NCI-H146 treated with DMSO at 0.1 percent for 48 hours (cell line): ENCODE measurements around the gene TRPM2.
"Not testable (repeated sequence)": the region's sequence is repeated elsewhere in the genome, so short reads cannot be mapped to it uniquely, and the experiment has no call there.

Experiments used
- DNase-seq: peaks from one replicate; lab custom pipeline; 2025; ENCODE audit not compliant: unreplicated experiment; lab: John Stamatoyannopoulos, UW

Gene TRPM2

DNA sequence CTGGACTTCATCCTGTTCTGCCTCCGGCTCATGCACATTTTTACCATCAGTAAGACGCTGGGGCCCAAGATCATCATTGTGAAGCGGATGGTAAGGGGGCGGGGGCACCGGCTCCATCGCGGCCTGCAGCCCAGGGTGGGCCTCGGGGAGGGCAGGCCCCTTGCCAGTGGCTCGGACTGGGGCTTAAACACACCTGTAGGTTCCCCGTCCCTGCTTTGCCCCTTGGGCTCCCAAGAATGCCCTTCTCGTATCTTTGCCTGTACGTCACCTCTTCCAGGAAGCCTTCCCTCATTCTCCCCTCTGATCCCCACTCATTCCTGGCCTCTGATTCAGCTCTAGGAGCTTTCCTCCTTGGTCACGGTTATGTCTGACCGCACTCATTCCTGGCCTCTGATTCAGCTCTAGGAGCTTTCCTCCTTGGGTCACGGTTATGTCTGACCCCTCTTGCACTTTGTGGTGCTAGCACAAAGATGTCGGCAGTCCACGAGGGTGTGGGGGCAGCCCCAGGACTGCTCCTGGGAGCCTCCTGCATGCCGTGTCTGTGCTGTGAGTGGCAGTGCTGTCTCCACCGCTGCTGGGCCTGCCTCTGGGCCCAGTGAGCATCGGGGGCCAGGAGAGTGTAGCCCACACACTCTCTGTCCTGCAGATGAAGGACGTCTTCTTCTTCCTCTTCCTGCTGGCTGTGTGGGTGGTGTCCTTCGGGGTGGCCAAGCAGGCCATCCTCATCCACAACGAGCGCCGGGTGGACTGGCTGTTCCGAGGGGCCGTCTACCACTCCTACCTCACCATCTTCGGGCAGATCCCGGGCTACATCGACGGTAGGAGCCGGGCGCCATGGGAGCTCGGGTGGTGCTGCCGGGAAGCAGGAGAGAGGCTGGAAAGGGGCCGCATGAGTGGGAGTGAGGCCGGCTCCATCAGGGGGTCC lies 52.8 kb downstream of the TRPM2 start:
- DNase-seq: no peak

DNA sequence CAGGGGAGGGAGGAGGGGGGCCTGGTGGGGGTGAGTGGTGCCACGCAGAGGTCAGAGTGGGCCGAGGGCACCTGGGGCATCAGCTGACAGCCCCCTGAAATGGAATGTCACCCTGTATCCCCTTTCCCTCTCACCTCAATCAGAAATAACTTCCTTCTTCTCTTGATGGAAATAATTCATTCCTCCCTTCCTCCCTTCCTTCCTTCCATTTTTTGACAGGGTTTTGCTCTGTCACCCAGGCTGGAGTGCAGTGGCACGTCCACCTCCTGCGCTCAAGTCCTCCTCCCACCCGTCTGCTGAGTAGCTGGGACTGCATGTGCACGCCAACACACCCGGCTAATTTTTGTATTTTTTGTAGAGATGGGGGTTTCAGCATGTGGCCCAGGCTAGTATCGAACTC lies 53.5 kb downstream of the TRPM2 start:
- DNase-seq: no peak

DNA sequence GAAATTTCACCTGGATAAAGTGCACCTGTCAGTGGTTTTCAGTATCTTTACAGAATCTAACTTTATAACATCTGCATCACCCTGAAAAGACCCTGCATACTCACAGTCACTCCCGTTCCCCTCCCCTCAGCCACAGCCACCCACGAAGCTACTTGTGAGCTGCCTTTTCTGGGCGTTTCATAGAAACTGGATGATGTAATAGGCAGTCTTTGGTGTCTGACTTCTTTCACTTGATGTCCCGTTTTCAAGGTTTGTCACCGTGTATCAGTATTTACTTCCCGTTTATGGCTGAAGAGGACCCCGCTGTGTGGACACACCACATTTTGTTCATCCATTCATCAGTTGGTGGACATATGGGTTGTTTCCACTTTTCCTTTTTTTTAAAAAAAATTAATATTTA lies 54.1 kb downstream of the TRPM2 start:
- no peak for DNase-seq

DNA sequence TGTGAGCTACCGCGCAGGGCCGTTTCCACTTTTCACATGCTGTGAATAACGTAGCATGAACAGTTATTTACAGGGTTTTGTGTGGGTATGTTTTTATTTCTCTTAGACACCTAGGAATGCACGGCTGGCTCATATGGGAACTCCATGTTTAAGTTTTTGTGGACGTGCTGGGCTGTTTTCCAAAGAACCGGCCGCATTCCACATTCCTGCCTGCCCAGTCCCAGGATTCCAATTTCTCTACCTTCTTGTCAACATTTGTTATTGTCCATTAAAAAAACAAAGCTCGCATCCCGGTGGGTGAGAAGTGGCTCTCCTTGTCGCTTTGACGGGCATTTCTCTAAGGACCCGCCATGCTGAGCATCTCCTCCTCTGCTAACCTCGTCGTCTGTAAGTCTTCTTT lies 54.8 kb downstream of the TRPM2 start:
- no peak for DNase-seq

DNA sequence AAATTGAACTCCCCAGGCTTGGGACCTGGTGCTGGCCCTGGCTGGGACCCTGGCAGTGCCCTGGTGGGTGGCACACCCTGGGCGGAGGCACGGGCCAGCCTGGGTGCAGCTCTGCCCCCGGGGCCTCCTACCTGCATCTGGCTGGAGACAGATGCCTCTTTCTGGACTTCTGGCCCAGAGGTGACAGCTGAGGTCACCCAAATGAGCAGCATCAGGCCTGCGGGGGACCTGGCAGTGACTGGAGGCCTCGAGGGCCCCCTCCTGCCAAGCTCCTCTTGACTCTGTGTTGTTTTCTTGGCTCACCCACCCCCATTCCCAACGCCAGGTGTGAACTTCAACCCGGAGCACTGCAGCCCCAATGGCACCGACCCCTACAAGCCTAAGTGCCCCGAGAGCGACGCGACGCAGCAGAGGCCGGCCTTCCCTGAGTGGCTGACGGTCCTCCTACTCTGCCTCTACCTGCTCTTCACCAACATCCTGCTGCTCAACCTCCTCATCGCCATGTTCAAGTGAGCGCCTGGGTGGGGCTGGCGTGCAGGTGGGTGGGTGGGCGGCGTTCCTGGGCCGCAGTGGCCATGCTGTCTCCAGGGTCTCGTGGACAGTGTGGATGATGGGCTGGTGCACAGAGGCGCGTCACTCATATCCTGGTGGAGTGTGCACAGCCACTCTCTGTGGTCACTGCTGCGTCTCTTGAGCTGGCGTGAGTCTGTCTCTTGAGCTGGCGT lies 60.3 kb downstream of the TRPM2 start:
- DNase-seq: no peak

DNA sequence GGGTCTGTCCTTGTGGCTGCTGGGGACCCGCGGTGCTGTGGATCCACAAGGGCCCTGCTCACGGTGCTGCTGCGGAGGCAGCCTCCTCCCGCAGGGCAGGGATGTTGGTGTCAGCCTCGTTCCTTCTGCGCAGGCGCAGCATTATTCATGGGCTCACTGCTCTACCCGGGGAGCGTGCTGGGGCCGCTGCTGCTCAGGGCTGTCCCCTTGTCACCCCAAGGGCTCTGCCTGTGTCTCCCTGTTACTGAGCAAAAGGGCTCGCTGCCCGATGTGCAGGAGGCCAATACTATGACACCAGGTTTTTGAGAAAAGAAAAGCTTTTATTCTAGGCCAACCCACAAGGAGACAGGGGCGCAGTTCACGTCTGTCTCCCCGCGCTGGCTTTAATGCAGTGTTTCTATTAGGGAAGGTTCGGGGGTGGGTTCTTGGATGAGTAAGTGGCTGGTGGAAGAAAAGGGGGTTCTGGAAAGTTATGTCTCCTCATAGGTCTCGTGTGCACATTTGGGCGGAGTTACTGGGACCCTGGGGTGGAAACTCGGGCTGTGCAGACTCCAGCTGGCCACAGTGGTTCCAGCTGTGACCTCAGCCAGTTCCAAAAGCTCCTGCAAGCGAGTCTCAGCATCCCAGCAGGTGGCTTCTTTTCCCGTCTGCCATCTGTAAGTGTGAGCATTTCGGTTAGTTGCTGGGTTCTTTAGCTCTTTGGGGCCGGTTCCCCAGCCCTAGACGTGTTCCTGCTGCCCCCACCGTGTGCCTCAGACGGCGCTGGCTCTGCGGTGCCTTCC lies 61.1 kb downstream of the TRPM2 start:
- no peak for DNase-seq

DNA sequence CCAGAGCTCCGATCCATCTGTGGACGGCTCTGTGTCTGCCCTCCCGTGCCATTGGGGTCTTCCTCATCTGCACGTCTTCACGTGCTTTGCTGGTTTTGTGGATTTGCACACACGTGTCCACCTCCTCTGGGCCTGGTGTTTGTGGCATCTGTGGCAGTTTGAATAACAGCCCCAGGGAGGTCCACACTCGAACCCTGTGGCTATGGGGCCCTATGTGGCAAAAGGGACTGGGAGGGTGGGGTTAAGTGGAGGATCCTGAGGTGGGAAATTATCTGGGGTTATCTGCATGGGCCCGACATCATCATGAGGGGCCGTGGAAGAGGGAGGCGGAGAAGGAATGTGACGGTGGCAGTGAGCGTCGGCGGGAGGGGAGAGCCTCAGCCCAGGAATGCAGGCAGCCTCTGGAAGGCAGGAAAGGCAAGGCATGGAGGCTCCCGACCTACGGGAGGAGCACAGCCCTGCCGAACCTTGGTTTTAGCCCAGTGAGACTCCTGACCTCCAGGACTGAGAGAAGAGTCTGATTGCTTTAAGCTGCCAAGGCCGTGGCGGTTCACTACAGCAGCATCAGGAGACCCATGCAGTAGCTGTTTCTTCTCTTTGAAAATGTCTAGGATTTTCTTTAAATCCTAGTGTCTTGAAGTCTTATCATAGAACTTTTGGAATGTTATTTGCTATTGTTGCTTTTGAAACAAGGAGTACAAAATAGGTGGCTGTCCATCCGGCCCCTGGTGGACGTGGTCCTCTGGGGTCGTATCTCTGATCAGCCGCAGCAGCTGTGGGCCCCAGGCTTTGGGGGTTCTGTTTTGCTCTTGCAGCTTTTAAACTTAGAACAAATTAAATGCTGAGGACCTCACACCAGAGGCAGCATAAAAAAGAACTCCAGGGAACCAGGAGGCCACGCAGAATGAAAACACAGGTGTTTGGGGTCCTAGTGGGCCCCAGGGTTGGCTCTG lies 61.9 kb downstream of the TRPM2 start:
- DNase-seq: no peak

DNA sequence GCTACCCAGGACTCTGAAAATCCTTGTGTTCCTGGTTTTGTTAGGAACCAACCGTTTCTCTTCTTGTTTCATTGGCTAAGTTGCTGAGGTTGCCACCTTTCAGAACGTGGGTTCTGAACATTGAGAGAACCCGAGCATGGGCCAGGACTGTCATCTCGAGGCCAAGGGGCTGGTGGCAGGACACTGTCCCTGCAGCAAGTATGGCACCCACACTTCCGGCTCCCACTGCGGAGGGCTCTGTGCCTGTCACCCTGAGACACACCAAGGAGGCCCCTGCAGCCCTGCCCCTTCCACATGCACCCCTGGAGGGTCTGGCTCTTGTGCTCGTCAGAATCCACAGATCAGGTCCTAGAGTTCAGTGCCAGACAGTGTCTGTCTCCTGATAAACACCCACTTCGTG lies 62.8 kb downstream of the TRPM2 start:
- DNase-seq: no peak

DNA sequence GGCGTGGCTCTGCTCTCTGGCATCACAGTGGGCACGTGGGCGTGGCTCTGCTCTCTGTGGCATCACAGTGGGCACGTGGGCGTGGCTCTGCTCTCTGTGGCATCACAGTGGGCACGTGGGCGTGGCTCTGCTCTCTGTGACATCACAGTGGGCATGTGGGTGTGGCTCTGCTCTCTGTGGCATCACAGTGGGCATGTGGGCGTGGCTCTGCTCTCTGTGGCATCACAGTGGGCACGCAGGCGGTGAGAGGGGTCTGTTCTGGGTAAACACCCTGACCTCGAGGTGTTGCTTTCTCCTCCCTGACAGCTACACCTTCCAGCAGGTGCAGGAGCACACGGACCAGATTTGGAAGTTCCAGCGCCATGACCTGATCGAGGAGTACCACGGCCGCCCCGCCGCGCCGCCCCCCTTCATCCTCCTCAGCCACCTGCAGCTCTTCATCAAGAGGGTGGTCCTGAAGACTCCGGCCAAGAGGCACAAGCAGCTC lies 64.2 kb downstream of the TRPM2 start:
- DNase-seq: not testable (repeated sequence)

DNA sequence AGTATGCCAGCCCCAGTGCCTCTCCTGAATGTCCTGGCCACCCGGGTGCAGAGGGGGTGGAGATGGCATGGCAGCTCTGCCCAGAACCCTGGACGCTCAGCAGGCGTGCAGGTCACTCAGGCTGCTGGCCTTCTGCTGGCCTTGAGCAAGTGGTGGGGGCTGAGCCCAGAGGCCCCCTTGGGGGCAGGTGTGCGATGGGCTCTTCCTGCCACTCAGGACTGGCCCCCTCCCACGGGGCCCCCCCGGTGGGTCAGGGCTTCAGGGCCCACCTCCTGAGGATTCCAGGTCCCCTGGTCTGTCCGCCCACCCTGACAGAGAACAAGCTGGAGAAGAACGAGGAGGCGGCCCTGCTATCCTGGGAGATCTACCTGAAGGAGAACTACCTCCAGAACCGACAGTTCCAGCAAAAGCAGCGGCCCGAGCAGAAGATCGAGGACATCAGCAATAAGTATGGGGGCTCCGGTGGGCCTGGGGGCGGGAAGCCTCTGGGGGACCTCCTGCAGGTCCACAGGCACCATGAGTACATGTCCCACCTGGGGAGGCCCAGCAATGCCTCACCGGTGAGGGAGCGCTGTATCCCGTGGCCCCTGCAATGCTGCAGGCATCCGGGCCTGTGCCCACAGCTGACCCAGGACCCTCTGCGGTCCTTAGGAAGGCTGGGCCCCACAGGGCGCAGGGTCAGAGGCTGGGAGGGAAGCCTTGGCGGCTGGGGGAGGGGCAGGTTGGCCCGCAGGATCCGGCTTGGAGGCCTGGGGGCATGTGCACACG lies 64.9 kb downstream of the TRPM2 start:
- no peak for DNase-seq

DNA sequence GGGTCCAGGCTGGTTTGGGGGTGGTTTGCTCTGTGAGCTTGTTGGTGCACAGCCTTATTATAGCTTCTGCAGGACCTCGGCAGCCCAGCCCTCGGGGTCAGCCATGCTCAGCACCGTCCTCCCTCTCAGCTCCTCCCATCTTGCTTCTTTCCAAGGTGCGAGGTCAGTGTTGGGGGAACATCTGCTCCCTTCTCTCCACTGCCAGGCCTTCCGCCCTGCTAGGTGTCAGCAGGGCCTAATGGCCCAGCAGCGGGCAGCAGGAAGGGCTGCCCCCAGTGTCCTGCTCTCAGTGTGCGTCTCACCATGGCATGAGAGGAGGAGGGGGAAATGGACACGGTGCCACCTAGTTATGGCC lies 65.4 kb downstream of the TRPM2 start:
- no peak for DNase-seq

DNA sequence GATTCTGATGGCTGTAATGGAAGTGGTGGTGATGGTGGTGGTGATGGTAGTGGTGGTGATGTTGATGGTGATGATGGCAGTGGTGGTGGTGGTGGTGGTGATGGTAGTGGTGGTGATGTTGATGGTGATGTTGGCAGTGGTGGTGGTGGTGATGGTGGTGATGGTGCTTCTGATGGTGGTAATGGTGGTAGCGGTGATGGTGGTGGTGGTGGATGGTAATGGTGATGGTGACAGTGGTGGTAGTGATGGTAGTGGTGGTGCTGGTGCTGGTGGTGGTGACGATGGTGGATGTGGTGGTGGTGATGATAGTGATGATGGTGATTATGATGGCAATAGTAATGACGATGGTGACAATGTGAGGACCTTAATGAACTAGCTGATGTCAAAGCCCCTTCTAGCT lies 66.3 kb downstream of the TRPM2 start:
- DNase-seq: no peak

DNA sequence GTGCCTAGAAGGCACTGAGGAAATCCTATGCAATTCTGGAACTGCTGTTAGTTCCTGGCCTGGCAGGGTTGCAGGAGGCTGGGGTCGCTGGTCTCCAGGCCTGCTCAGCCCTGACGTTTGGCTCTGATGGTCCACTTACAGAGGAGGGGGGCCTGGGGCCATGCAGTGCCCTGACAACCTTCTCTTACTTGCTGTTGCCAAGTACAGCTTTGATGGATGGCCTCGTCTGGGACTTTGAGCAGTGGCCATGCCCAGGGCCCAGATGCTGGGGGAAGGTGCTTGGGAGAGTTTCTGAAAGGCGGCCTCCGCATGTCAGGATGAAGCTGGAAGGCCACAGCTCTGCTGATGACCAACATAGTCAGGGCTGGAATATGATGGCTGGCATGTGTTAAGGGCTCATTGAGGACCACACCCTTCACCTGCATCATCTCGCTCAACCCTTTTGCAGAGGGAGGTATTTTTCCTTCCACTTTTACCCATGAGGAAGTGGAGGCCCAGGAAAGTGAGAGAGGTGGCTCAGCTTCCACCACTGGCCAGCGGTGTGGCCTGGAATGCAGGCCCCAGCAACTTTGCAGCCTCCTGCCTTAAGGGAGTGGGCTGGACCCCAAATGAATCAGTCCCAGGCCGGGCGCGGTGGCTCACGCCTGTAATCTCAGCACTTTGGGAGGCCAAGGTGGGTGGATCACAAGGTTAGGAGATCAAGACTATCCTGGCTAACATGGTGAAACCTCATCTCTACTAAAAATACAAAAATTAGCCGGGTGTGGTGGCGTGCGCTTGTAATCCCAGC lies 67.2 kb downstream of the TRPM2 start:
- DNase-seq: no peak

DNA sequence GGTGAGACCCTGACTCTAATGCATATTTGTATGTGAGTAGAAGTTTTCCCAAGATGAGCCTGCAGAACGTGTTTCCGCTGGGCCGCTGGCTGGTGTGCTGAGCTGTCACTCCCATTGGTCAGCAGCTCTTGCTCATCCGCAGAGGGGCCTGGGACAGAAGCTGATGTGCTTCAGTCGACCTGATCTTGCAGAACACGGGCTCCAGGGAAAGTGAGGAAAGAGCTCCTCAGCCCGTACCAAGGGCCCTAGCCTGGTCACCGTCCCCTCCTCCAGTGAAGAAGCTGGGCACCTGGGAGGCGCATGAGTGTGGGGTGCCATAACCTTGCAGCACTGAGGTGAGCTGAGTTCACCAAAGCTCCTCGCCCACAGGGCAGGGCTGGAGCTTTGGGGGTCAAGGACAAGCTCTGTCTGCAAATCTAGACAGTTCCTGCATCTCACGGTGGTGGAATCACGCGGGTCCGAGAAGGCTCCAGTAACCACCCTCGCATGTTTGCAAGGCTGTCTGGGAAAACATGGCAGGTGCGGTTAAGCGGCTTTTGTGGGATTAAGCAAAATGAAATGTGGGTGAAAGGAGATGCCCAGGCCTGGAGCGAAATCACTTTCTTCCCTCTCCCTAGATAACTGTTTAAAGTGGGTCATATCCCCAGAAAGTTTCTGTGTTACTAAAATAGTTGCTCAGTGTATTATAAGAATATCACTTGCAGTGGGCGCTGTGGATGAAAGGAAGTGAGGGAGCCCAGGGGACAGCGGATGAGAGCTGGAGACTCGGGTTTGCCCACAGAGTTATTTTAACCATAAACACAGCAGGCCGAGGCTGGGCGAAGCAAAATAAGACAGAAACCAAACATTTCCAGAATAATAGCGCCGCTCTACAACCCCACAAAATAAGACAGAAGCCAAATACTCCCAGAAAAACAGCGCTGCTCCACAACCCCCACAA lies 68.8 kb downstream of the TRPM2 start:
- no peak for DNase-seq

DNA sequence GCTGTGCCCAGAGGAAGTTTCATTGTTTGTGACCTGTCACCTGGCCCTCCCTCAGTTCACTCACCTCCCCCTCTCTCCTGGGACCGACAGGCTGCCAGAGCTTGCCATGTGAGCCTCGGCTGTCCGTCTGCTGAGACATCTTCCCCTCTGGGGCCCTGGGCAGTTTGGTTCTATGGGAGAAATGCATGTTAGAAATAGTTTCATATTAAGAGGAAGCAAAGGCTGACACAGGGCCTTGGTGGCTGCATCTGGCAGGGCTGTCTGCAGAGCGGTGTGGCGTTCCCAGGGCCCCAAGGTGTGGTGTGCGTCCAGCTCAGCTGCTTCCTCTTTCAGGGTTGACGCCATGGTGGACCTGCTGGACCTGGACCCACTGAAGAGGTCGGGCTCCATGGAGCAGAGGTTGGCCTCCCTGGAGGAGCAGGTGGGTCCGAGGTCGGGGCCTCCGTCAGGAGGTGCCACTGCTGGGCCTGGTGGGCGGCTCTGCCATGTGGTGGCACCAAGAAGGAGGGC lies 69.9 kb downstream of the TRPM2 start:
- no peak for DNase-seq

DNA sequence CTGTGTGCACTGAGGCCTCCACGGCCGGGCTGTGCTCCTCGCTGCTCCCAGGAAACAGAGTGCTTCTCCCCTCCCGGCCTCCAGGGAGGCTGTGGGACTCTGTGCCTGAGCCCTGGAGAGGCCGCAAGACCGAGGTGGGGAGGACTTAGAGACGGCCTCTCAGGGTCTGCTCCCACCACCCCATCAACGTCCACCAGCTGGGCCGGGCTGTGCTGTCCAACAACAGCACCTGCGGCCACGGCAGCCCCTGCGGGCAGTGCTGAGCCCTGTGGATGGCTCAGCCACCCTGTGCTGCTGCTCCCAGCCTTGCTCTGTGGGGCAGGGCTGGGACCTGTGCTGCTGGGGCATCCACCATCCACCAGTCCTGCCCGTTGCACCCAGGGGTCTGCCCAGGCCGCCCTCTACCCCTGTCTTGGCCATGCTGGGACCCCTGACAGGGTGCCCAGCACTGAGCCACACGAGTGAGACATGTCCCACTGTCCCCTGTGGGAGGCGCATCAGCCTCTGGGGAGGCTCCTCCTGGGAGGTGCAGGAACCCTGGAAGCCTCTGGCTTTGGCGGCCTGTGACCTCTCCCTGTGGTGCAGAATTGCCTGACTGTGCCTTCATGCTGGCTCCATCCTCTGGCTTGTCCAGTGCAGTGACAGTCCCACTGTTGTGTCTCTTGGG lies 70.7 kb downstream of the TRPM2 start:
- DNase-seq: no peak
